AG04450 (cell line): ENCODE data around the gene DGCR2. TPM values are rescaled to one million over a fixed set of nuclear protein-coding genes. Genes with fewer than 3 reads are reported as not detected.

Source experiments
- CTCF ChIA-PET: fragments of 300-600, 350-600 bp; formaldehyde crosslinking; extraction: SDS; loops from one replicate; lab custom pipeline; 2022; ENCODE audit warnings: antibody characterized with exemption, inconsistent platforms; lab: Charles Lee
- POLR2A ChIA-PET: fragments of 350-600 bp; formaldehyde crosslinking; extraction: SDS; loops from one replicate; lab custom pipeline; 2021; ENCODE audit warnings: antibody characterized with exemption, inconsistent platforms; lab: Yijun Ruan, JAX
- DNase-seq: peaks from one replicate; pipeline ENCODE4 v3.0.0-alpha.2; 2011; ENCODE audit warnings: low read depth, low spot score
- H3K27ac ChIP-seq: one replicate; pipeline ENCODE4 v1.5.1; 2012; ENCODE audit warnings: low read depth, low read length, control low read depth
- H3K27me3 ChIP-seq: one replicate; pipeline ENCODE4 v1.6.0; 2012; ENCODE audit warnings: low read length; ENCODE audit not compliant: control insufficient read depth, insufficient read depth
- H3K4me3 ChIP-seq: 2 replicates; pipeline ENCODE4 v1.5.1; 2011; ENCODE audit warnings: mild to moderate bottlenecking, low read depth, low read length, control low read depth
- H3K9me3 ChIP-seq: 2 replicates; pipeline ENCODE4 v1.5.1; 2012; ENCODE audit warnings: low read length; ENCODE audit not compliant: control insufficient read depth, insufficient read depth
- CTCF ChIP-seq: IDR thresholded peaks from 2 replicates; pipeline ENCODE4 v1.5.1; 2011; ENCODE audit warnings: low read depth, low read length, control low read depth, inconsistent platforms
- polyA plus RNA-seq: library from polyadenylated mRNA; depleted of rRNA; stranded (reverse); fragments of >200 nt; gene quantifications from 2 replicates; pipeline ENCODE4 v1.2.3, GENCODE V29; 2011

The DGCR2 gene
- polyA plus RNA-seq, 1 experiment = 23.0 TPM

GRCh38 chr22:19120829-19121630, 1.2 kb downstream of the DGCR2 start:
- peak overlapping the region; percentile 84 for H3K4me3 ChIP-seq
- ChIA-PET CTCF (interaction anchor here (0.7 kb wide), 1 partner anchor 25 kb away, joined by 3 read pairs; no protein-coding TSS in a partner anchor), POLR2A (interaction anchor here (1.1 to 1.9 kb wide), 4 partner anchors 17 to 53 kb away, joined by 3 to 13 read pairs (median 6); partner anchors contain the start of gene ESS2)
- no peak for TF ChIP-seq CTCF
- DNase-seq = no peak
- peaks cover 3% of the 10 kb centered on the region for H3K27me3 ChIP-seq
- no peaks in the 10 kb centered on the region; the same call in 1 of the 2 replicates for H3K9me3 ChIP-seq
- no peak overlapping the region for H3K27ac ChIP-seq

- no peak for DNase-seq
- CTCF ChIA-PET = no interaction called here
These were observed 2.3 kb downstream of the DGCR2 start for GRCh38 chr22:19119949-19120348.

GRCh38 chr22:19118329-19118880, 3.8 kb downstream of the DGCR2 start:
- ChIA-PET CTCF (interaction anchor here (1.1 kb wide), 1 partner anchor 27 kb away, joined by 5 read pairs; no protein-coding TSS in a partner anchor), POLR2A (no interaction called here)
- Histone ChIP-seq H3K9me3 (no peaks in the 10 kb centered on the region; the same call in 1 of the 2 replicates), H3K27ac (no peak overlapping the region), H3K27me3 (no peaks in the 10 kb centered on the region), H3K4me3 (no peak overlapping the region)
- DNase-seq = no peak
- no peak for TF ChIP-seq CTCF

More at GRCh38 chr22:19119949-19120348, 2.3 kb downstream of the DGCR2 start:
- POLR2A ChIA-PET = no interaction called here
- H3K4me3 ChIP-seq = no peak overlapping the region
- H3K27me3 ChIP-seq = peaks cover 3% of the 10 kb centered on the region
- H3K9me3 ChIP-seq = no peaks in the 10 kb centered on the region; the same call in 1 of the 2 replicates
- TF ChIP-seq CTCF = no peak
- H3K27ac ChIP-seq = no peak overlapping the region

GRCh38 chr22:19117111-19117512, 5.1 kb downstream of the DGCR2 start:
- Histone ChIP-seq H3K4me3 (no peak overlapping the region), H3K9me3 (no peaks in the 10 kb centered on the region; the same call in 1 of the 2 replicates), H3K27ac (no peak overlapping the region), H3K27me3 (no peaks in the 10 kb centered on the region)
- no peak for DNase-seq
- no peak for TF ChIP-seq CTCF
- POLR2A ChIA-PET = no interaction called here
- CTCF ChIA-PET = interaction anchor here (0.6 kb wide), 1 partner anchor 28 kb away, joined by 3 read pairs; the partner anchor contains the start of gene ESS2

GRCh38 chr22:19115628-19116027, 6.6 kb downstream of the DGCR2 start:
- DNase-seq = no peak
- Histone ChIP-seq H3K9me3 (no peaks in the 10 kb centered on the region), H3K4me3 (no peak overlapping the region), H3K27me3 (no peaks in the 10 kb centered on the region), H3K27ac (no peak overlapping the region)
- ChIA-PET CTCF (no interaction called here), POLR2A (no interaction called here)
- TF ChIP-seq CTCF = peak; percentile 45
